Endothelial cell (in vitro differentiated cells): Measurements from ENCODE around the gene RAPGEF5. TPM values are rescaled to one million over a fixed set of nuclear protein-coding genes. Genes with fewer than 3 reads are reported as not detected.

Source experiments
- DNase-seq: peaks from one replicate; pipeline ENCODE4 v3.0.0; 2021; ENCODE audit warnings: low spot score
- H3K27ac Mint-ChIP-seq: one replicate; pipeline ENCODE4 v1.8.0; 2021; ENCODE audit warnings: mixed read lengths, inconsistent platforms; ENCODE audit not compliant: unreplicated experiment
- H3K27me3 Mint-ChIP-seq: one replicate; pipeline ENCODE4 v1.8.0; 2021; ENCODE audit warnings: mild to moderate bottlenecking, moderate library complexity, mixed read lengths, inconsistent platforms; ENCODE audit not compliant: unreplicated experiment
- H3K36me3 Mint-ChIP-seq: one replicate; pipeline ENCODE4 v1.8.0; 2021; ENCODE audit warnings: mild to moderate bottlenecking, low read depth, mixed read lengths, inconsistent platforms; ENCODE audit not compliant: unreplicated experiment
- H3K4me1 Mint-ChIP-seq: one replicate; pipeline ENCODE4 v1.8.0; 2021; ENCODE audit warnings: mild to moderate bottlenecking, mixed read lengths, inconsistent platforms; ENCODE audit not compliant: unreplicated experiment
- H3K4me3 Mint-ChIP-seq: one replicate; pipeline ENCODE4 v1.8.0; 2021; ENCODE audit warnings: mild to moderate bottlenecking, mixed read lengths, inconsistent platforms; ENCODE audit not compliant: unreplicated experiment
- H3K9me3 Mint-ChIP-seq: one replicate; pipeline ENCODE4 v1.8.0; 2021; ENCODE audit warnings: mixed read lengths, inconsistent platforms; ENCODE audit not compliant: unreplicated experiment
- CTCF ChIP-seq: fragments of 200-600 bp; sonication (generic); IDR thresholded peaks from one replicate; pipeline ENCODE4 v1.5.0; 2021; ENCODE audit warnings: antibody characterized with exemption; ENCODE audit not compliant: unreplicated experiment
- total RNA-seq: library from RNA; stranded (reverse); fragmentation: NEBNext Ultra II Directional; extraction: Animal tissue kit (Norgen Biotek cat#: 25700); gene quantifications from one replicate; pipeline ENCODE4 v1.2.1, GENCODE V29; 2021; ENCODE audit not compliant: unreplicated experiment

RAPGEF5 gene
- total RNA-seq, 1 donor from 2014 or later = 135 TPM

- no peak for TF ChIP-seq CTCF
- peak overlapping the region; percentile 62 for H3K27ac Mint-ChIP-seq
- H3K4me3 Mint-ChIP-seq = peak overlapping the region; percentile 8
- no peak for DNase-seq
- H3K27me3 Mint-ChIP-seq = peaks cover 3% of the 10 kb centered on the region
- no peaks in the 10 kb centered on the region for H3K9me3 Mint-ChIP-seq
- H3K4me1 Mint-ChIP-seq = peaks cover 40% of the 10 kb centered on the region
- peaks cover 14% of the 10 kb centered on the region for H3K36me3 Mint-ChIP-seq
Observed at GRCh38 chr7:22295402-22296264, 61.3 kb downstream of the RAPGEF5 start.

GRCh38 chr7:22292531-22292930, 64.4 kb downstream of the RAPGEF5 start:
- Mint-ChIP-seq H3K4me1 (peaks cover 44% of the 10 kb centered on the region), H3K4me3 (no peak overlapping the region), H3K27ac (no peak overlapping the region), H3K36me3 (peaks cover 30% of the 10 kb centered on the region), H3K27me3 (peaks cover 2% of the 10 kb centered on the region), H3K9me3 (no peaks in the 10 kb centered on the region)
- no peak for DNase-seq
- TF ChIP-seq CTCF = no peak

GRCh38 chr7:22291977-22292376, 65.0 kb downstream of the RAPGEF5 start:
- no peak for DNase-seq
- H3K27me3 Mint-ChIP-seq = peaks cover 2% of the 10 kb centered on the region
- peaks cover 38% of the 10 kb centered on the region for H3K4me1 Mint-ChIP-seq
- no peak for TF ChIP-seq CTCF
- no peak overlapping the region for H3K27ac Mint-ChIP-seq
- no peak overlapping the region for H3K4me3 Mint-ChIP-seq
- no peaks in the 10 kb centered on the region for H3K9me3 Mint-ChIP-seq
- peaks cover 31% of the 10 kb centered on the region for H3K36me3 Mint-ChIP-seq

- peaks cover 4% of the 10 kb centered on the region for H3K27me3 Mint-ChIP-seq
- TF ChIP-seq CTCF = no peak
- H3K27ac Mint-ChIP-seq = no peak overlapping the region
- peak overlapping the region; percentile 3 for H3K4me3 Mint-ChIP-seq
- no peak for DNase-seq
- peaks cover 22% of the 10 kb centered on the region for H3K36me3 Mint-ChIP-seq
- H3K9me3 Mint-ChIP-seq = no peaks in the 10 kb centered on the region
- peaks cover 9% of the 10 kb centered on the region for H3K4me1 Mint-ChIP-seq
Observed at GRCh38 chr7:22288202-22288601, 68.8 kb downstream of the RAPGEF5 start.

GRCh38 chr7:22287412-22287811, 69.5 kb downstream of the RAPGEF5 start:
- H3K36me3 Mint-ChIP-seq = peaks cover 21% of the 10 kb centered on the region
- peaks cover 5% of the 10 kb centered on the region for H3K4me1 Mint-ChIP-seq
- DNase-seq = no peak
- no peak for TF ChIP-seq CTCF
- peaks cover 4% of the 10 kb centered on the region for H3K27me3 Mint-ChIP-seq
- no peak overlapping the region for H3K4me3 Mint-ChIP-seq
- no peak overlapping the region for H3K27ac Mint-ChIP-seq
- H3K9me3 Mint-ChIP-seq = no peaks in the 10 kb centered on the region
